ENCODE results near the gene CRABP2. TPM values are rescaled to one million over a fixed set of nuclear protein-coding genes. Genes with fewer than 3 reads are reported as not detected.

Gene CRABP2
- total RNA-seq, 1 experiment from 2014 or later, result 1,115 TPM

DNA sequence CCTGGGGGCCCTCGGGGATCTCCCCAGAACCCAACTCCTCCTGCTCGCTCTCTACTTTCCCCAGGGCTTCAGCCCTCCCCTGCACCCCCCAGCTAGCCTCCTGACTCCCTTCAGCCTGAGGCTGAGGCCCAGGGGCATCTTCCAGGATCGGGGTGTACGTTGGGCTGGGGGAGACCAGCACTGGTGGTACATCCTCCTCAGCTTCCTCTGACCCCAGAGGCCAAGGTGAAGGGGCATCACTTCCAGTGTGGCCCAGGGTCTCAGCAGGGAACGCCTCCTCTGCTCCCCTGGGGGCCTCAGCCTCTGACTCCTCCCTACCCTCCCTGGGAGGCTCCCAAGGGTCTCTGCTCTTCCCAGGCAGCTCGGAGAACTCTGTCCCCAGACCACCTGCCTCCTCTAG, 35.0 kb downstream of the CRABP2 start:
- Histone ChIP-seq H3K36me3 (ENCODE audit: control insufficient read depth, insufficient read depth, low read length) (no peaks in the 10 kb centered on the region), H3K4me3 (ENCODE audit: low read depth in 2 of 2, low read length in 2 of 2) (no peak overlapping the region), H3K27me3 (ENCODE audit: control insufficient read depth, insufficient read depth, low read length) (no peaks in the 10 kb centered on the region), H3K27ac (ENCODE audit: low read length) (peak overlapping the region; percentile 39; the same call in 1 of the 2 replicates), H3K9me3 (ENCODE audit: control insufficient read depth, insufficient read depth, low read depth, low read length) (no peaks in the 10 kb centered on the region), H3K4me1 (ENCODE audit: control insufficient read depth, insufficient read depth, low read length) (peaks cover 31% of the 10 kb centered on the region)
- intact Hi-C loops (cut with micrococcal nuclease; ENCODE audit: unreplicated experiment), result no loop called here
- ATAC-seq (no peak), DNase-seq (ENCODE audit: low read depth, low spot score) (no peak)
- BruUV-seq (replicated peaks), result no TSS peak
- CTCF ChIA-PET, result interaction anchor here (1.1 kb wide), 1 partner anchor 19 kb away, joined by 3 read pairs; no protein-coding TSS in a partner anchor
- TF ChIP-seq TCF7L2 (IDR thresholded peaks at IDR 0.05; ENCODE audit: low read depth, low read length) (no peak), SIN3A (IDR thresholded peaks at IDR 0.05; ENCODE audit: borderline replicate concordance, insufficient read depth, low read depth, low read length) (no peak), POLR2AphosphoS5 (IDR thresholded peaks at IDR 0.05; ENCODE audit: low read depth, low read length) (no peak)
- TF ChIP-seq, protein P1, sequence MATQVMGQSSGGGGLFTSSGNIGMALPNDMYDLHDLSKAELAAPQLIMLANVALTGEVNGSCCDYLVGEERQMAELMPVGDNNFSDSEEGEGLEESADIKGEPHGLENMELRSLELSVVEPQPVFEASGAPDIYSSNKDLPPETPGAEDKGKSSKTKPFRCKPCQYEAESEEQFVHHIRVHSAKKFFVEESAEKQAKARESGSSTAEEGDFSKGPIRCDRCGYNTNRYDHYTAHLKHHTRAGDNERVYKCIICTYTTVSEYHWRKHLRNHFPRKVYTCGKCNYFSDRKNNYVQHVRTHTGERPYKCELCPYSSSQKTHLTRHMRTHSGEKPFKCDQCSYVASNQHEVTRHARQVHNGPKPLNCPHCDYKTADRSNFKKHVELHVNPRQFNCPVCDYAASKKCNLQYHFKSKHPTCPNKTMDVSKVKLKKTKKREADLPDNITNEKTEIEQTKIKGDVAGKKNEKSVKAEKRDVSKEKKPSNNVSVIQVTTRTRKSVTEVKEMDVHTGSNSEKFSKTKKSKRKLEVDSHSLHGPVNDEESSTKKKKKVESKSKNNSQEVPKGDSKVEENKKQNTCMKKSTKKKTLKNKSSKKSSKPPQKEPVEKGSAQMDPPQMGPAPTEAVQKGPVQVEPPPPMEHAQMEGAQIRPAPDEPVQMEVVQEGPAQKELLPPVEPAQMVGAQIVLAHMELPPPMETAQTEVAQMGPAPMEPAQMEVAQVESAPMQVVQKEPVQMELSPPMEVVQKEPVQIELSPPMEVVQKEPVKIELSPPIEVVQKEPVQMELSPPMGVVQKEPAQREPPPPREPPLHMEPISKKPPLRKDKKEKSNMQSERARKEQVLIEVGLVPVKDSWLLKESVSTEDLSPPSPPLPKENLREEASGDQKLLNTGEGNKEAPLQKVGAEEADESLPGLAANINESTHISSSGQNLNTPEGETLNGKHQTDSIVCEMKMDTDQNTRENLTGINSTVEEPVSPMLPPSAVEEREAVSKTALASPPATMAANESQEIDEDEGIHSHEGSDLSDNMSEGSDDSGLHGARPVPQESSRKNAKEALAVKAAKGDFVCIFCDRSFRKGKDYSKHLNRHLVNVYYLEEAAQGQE (IDR thresholded peaks at IDR 0.05; ENCODE audit: insufficient read depth in 1 of 2, low read depth in 2 of 2, low read length in 1 of 2), result no peak
- TF ChIP-seq, protein P2, sequence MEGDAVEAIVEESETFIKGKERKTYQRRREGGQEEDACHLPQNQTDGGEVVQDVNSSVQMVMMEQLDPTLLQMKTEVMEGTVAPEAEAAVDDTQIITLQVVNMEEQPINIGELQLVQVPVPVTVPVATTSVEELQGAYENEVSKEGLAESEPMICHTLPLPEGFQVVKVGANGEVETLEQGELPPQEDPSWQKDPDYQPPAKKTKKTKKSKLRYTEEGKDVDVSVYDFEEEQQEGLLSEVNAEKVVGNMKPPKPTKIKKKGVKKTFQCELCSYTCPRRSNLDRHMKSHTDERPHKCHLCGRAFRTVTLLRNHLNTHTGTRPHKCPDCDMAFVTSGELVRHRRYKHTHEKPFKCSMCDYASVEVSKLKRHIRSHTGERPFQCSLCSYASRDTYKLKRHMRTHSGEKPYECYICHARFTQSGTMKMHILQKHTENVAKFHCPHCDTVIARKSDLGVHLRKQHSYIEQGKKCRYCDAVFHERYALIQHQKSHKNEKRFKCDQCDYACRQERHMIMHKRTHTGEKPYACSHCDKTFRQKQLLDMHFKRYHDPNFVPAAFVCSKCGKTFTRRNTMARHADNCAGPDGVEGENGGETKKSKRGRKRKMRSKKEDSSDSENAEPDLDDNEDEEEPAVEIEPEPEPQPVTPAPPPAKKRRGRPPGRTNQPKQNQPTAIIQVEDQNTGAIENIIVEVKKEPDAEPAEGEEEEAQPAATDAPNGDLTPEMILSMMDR (IDR thresholded peaks at IDR 0.05), result no peak
- POLR2A ChIA-PET, result interaction anchor here (0.5 to 0.7 kb wide), 2 partner anchors 65 to 1362 kb away, joined by 6 to 12 read pairs; partner anchors contain the start of gene FDPS
- in situ Hi-C loops (cut with HindIII; ENCODE audit: low pct_unique_long_range_greater_than_20kb, low sequenced_read_pairs), result no loop called here

DNA sequence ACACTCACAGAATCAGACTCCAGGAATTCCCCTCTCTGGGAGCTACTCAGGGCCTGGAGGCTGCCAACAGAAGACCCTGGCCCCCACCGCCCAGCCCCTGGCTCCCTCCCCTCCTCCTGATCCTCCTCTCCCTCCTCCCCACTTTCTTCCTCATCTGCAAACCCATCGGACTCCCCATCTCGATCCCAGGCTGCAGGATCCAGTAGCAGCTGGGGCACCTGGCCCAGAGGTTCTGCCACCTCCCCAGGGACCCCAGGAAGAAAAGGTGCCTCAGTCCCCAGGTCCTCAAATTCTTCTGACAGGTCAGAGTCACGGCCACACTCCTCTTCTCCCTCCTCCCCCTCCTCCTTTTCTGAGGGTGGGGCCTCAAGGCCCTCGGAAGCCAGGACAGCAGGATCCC, 35.6 kb downstream of the CRABP2 start:
- no peak for ATAC-seq
- in situ Hi-C loops (cut with HindIII; ENCODE audit: low pct_unique_long_range_greater_than_20kb, low sequenced_read_pairs) (no loop called here), intact Hi-C loops (cut with micrococcal nuclease; ENCODE audit: unreplicated experiment) (no loop called here)
- no peaks in the 10 kb centered on the region for H3K27me3 ChIP-seq (ENCODE audit: control insufficient read depth, insufficient read depth, low read length)
- H3K36me3 ChIP-seq (ENCODE audit: control insufficient read depth, insufficient read depth, low read length), result no peaks in the 10 kb centered on the region
- H3K27ac ChIP-seq (ENCODE audit: low read length), result 0 out of 2 replicates have a peak overlapping the region, but pooled peaks have one; percentile 5
- H3K9me3 ChIP-seq (ENCODE audit: control insufficient read depth, insufficient read depth, low read depth, low read length), result no peaks in the 10 kb centered on the region
- TF ChIP-seq, protein P2 (IDR thresholded peaks at IDR 0.05), result no peak
- TF ChIP-seq, protein P1 (IDR thresholded peaks at IDR 0.05; ENCODE audit: insufficient read depth in 1 of 2, low read depth in 2 of 2, low read length in 1 of 2), result no peak
- TF ChIP-seq POLR2AphosphoS5 (IDR thresholded peaks at IDR 0.05; ENCODE audit: low read depth, low read length), result no peak
- no peak for TF ChIP-seq TCF7L2 (IDR thresholded peaks at IDR 0.05; ENCODE audit: low read depth, low read length)
- ChIA-PET POLR2A (interaction anchor here (0.5 to 0.7 kb wide), 2 partner anchors 65 to 1361 kb away, joined by 6 to 12 read pairs; partner anchors contain the start of gene FDPS), CTCF (interaction anchor here (1.1 kb wide), 1 partner anchor 20 kb away, joined by 3 read pairs; no protein-coding TSS in a partner anchor)
- no peak for DNase-seq (ENCODE audit: low read depth, low spot score)
- BruUV-seq (replicated peaks), result no TSS peak
- no peak overlapping the region for H3K4me3 ChIP-seq (ENCODE audit: low read depth in 2 of 2, low read length in 2 of 2)
- H3K4me1 ChIP-seq (ENCODE audit: control insufficient read depth, insufficient read depth, low read length), result peaks cover 37% of the 10 kb centered on the region

Measured in Panc1 (cell line).